HG02642 (cell line): Measurements from ENCODE around the gene SAE1.

Experiments
- ATAC-seq: cut with Tn5 transposase; IDR thresholded peaks from one replicate; pipeline ENCODE4 v1.9.1; 2021; ENCODE audit warnings: mild to moderate bottlenecking; ENCODE audit not compliant: unreplicated experiment, poor library complexity

The SAE1 gene

DNA sequence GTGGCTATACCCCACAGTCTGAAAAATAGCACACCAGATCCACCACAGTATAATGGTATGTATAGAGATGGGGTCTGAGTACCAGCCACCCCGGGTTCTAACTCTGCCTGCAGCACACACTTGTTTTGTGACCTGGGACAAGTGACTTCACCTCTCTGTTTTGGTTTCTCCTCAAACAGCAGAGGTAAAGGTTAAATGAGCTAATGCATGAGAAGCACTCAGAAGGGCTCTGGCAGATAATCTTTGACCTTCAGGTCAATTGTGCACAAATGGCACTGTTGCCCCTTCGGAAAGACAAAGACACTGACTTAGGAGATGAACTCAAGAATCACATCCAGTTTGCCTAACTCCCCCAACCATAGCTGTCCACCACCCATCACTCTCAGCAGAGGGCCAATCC is 24.8 kb upstream of the SAE1 start:
- ATAC-seq: no peak

DNA sequence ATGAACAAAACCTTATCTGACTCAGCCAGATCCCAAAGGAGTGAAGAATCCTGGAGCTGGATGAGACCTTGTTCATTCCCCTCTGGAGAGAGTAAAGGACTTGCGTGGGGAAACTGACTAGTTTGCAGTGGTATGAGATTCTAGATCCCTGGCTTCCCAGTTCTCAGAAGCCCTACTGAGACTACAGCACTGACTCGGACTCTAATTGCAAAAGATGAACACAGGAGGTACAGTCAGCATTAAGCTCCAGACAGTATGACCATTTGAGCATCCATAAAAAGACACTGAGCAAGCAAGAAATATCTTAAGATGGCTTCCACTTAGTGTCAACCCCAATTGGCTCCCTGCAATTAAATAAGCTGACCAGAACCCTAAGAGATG is 23.8 kb upstream of the SAE1 start:
- ATAC-seq: no peak

DNA sequence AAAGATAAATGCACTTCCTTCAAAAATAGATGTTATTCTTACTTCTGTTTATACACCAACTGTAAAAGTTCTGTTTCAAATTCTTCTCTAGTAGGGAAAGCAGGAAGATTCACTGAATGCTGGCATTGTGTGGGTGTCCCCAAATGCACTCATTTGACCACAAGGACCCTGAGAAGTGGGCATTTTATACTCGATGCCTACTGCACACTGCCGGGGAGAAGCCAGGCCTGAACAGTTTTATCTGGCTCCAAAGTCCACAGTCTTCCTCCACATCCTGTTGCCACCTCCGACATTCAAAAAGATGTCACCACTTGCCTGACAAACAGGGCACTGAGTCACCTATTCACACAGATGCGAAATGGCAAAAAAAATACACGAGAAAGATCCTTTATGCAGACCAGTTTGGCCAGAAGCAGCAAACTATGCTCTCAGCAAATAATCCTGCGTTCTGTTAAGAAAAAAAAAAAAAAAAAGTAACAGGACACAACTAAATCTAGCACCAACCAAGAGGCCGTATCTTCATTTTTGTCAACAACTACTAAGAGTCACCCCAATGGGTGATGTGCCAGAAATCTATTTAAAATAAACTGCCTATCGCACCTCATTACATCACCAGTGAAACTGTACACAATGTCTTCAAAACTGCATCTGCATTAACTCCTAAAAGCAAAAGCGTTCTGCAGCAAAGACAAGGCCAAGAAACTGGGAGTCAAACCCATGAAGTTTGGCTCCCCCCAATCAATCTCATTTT is 23.3 kb upstream of the SAE1 start:
- no peak for ATAC-seq

DNA sequence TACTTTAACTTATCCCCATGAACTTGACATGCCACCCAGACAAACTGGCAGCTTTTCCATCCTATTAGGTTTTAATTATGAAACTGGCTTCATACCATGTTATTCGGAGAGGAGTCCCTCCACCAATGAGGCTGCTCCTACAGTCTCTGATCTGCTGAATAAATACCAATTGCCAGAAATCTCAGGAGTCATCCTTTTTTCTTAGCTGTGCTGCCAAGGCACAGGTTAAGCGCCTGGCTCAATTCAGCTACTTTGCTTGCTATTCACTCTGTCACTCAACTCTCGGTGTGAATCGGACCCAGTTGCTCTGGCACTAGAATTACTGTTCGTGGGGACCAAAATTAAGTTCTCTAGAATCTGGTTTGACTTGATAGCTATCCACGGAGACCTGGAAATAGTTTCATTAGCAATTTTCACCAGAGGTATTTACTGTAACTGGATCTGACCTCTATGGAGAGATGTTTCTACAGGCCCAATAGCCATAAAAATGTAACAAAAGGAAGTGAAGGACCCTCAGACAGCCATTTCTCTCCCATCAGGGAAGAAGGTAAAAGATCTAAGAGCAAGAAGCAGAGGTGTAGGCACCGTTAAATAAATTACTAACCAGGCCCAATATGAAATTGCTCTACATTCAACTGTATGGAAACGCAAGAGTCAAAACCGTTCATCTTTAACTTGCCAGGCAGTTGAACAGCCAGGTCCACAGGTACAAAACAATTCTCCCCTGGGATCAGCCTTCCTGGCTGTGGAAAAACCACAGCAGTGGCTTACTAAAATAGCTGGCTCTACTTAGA is 22.5 kb upstream of the SAE1 start:
- ATAC-seq: no peak

DNA sequence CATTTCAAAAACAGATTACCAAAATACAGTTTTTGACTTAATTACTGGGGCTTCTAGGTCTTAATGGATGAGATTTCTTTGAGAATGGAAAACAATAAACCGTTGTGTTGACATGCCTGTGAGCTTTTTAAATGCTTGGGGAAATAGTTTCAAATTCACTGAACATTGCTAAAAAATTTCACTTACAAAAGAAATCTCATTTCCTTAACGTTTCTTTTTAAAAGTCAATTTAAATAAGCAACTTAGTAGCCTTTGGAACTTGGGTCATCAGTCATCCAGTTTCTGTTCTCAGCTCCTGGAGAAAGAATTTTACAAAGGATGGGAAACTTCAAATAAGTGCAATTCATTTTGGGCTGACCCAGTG is 21.5 kb upstream of the SAE1 start:
- no peak for ATAC-seq

DNA sequence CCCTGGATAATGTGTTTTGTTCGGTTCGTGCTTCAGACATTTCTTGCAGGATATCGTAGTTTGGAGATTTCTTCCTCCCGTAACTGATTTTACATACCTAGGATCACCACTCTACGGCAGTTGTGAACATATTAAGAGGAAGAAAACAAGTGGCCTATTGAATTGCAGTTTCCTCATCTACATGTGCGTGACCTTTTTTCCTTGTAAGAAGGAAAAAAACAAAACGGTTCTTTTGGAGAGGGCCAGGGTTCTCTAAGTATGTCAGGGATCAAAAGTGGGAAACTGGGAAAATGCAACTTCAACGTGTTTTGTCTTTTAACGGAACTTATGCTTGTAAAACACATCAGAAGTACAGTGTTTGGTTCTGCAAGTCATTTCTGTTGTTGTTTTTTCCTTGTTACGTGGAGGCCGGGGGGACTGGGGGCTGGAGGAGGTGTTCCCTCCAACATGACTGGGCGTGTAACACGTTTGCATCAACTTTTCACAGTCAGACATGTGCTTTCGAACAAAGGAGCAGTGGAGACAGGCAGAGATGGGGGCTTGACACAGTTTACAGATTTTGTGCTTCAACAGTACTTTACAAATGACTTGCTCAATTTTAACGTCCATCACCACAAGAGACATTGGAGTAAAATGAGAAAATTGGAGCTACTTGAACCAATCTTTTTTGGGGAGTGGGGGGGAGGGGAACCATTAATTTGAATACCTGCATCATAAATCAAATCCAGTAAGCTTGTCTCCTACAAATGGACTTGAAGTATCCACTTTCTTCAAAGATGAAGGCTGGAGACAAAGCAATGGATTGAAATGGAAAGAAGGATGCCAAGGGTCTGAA is 20.9 kb upstream of the SAE1 start:
- ATAC-seq: no peak

DNA sequence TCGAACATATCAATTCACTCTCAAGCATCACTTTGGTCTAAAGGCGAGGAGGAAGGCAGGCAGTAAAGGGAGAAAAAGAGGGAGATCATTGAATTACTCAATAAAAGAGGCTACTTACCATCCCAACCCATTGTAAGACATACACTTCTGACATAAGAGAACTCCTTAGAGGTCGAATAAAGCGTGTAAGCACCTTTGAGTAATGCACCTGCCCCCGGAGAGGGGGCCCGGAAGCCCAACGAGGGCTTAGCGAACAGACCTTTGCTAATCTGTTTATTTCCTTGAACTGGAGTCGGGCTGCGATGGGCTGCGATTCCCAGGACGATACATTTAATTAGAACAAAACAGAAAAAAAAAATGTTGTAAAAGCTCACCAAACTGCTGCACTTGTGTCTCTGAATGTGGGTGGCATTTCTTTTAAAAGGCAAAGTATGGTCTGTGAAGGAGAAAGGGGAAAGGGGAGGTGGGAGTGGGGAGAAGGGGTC is 20.1 kb upstream of the SAE1 start:
- ATAC-seq: no peak

DNA sequence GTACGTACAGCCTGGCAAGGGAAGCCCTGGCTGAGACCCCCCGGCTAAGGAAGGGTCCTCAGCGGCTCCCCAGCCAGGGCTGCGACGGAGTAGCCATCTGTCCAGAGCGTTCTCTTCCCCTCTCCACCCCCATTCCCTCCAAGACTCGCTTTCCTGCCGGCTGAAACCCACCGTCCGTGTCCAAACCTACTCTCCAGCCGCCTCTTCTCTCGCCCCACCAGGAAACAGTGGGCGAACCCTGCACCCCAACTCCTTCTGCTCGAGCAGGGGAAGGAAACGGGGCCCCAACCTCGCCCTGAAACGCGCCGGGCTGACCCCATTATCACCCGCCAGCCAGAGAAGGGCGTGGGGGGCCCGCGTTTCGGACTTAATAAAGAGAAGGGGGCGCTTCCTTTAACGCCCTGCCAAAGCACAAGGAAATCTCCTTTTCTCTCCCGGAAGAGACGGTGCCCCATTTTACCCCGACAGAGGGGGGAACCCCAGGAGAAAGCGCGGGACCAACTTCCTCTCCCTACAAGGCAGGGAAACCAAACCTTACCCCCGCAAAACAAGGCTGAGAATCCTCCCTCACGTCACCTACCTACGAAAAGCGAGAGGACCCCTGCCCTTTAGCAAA is 19.5 kb upstream of the SAE1 start:
- no peak for ATAC-seq

DNA sequence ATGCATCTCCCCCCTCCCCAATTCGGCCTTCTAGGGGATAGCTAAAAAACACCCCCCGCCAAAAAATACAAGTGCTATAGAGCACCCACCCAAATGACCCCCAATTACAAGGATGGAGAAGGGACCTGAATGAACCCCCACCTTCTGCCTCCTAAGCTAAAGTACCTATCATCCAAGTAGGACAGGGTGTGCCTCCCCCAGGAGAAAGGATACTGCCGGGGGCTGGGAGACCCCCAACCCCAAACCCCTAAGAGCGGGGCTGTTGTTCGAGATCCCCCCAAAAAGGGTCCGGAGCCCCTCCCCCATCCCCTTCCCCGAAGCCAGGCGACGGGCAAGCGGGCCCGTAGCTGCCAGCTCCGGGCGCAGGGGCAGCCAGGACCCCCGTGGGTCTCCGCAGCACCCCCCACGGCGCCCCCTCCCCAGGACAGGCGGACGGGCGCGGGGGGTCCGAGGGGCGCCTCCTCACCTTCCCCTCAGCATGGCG is 18.9 kb upstream of the SAE1 start:
- no peak for ATAC-seq

DNA sequence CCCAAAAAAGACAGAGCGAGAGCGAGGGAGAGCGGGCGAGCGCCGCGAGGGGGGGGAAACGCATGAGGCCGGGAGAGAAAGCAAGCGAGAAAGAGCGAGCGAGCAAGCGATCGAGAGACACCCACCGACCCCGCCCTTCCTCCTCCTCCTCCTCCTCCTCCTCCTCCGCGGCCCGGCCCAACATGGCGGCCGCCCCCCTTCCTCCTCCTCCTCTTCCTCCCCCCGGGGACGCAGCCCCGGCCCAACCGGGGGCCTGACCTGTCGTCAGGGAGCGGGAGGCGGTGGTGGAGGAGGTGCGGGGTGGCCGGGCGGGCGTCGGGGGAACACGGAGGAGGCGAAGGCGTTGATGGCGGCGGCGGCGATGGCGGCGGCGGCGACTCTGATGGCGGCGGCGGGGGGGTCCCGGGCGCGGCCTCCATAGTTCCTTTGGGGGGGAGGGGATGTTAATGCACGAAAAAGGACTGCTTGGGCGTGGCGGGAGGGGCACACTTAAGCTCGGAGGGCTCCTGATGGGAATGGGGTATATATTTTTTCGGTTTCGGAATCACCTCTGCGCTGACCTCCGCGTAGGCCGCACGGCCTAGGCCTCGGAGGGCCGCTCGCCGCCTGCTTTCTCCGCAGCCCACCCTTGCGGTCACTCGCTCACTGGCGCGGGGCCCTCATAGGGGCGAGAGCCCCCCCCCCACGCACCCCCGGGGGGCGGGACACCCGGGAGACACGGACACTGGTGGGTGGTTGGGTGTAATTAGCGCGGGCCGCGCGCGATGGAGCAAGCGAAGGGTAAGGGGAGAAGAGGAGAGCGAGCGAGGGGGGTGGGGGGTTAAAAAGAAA is 18.3 kb upstream of the SAE1 start:
- peak; percentile 26 for ATAC-seq

DNA sequence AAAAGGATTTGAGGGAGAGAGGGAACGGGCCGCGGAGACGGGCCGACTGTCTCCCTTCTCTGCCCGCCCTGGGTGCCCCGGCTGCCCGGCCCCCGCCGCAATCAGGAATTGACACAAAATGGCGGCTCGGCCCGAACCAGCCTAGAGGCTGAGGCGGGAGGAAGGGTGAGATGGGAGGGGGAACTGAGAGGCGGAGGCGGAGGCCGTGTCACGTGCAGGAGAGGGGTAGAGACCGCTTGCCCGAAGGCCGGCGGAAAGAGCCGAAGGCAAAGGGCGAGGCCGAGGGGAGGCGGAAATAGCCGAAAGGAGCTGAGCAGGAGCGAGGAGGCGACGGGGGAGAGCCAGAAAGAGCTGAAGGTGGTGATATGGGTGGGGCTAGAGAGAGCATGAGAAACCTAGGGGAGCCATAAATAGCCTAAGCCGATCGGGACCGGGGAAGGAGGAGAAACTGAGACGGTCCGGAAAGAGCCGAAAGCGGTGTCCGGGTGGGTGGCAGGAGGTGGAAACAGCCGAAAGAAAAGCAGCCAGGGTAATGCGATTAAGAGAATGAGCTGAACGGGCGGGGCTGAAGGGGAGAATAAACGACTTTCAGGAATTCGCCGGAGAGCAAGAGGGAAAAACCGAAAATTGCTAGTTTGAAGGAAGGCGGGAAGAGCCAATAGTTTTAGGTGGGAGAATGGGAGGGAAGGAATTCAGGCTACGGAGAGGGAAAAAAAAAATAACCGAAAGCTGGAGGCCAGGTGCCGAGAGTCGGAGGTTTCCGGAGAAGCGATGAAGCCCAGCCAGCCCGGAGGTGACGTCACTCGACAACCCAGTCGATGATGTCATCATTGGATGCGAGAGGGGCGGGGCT is 17.4 kb upstream of the SAE1 start, which contains the start of gene ZC3H4:
Gene ZC3H4 (minus strand): TSS at position 780 of the 853 bp plus-strand sequence. CDS start 1,192 bp downstream, outside the sequence.
- peak; percentile 85 for ATAC-seq

DNA sequence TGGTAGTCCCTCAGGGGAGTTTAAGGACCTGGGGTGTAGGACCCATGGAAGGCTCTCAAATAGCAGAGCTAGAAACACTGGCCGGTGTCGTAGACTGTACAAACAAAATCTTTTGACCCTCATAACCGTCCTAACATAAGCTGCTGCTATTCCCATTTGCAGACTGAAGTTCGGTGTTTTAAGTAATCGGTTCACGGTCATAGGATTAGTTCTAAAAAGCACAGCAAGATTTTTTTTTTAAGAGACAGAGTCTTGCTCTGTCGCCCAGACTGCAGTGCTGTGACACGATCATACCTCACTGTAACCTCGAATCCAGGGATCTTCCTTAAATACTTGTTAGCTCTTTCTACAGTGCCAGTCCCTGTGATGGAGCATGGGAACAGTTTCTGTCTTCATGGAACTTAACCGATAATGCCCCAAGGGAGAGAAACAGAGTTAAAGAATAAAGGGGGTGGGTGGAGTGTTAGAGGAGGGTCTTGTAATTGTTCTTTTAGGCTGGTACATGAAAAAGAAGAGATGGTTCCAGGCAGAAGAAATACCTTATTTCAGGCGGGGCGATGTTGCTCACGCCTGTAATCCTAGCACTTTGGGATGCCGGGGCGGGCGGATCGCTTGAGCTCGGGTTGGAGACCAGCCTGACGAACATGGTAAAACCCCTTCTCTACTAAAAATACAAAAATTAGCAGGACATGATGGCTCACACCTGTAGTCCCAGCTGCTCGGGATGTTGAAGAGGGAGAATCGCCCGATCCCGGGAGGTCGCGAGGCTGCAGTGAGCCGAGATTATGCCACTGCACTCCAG is 16.6 kb upstream of the SAE1 start:
- no peak for ATAC-seq

DNA sequence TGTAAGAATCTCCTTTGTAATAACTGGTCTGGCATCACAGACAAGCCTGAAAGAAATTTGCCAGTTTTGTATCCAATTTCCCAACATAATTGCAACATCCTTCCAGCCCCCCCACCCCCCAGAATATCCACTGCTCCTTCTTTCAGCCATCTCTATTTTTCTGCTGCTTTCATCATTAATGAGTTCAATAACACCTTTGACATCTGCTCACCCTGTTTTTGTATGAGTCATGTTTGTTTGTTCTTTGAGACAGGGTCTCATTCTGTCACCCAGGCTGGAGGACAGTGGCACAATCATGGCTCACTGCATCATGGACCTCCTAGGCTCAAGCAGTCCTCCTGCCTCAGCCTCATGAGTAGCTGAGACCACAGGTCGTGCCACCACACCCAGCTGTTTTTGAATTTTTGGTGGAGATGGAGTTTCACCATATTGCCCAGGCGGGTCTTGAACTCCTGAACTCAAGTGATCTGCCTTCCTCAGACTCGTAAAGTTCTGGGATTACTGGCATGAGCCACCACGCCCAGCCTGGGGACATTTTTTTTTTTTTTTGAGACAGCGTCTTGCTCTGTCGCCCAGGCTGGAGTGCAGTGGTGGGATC is 10.1 kb upstream of the SAE1 start:
- no peak for ATAC-seq

DNA sequence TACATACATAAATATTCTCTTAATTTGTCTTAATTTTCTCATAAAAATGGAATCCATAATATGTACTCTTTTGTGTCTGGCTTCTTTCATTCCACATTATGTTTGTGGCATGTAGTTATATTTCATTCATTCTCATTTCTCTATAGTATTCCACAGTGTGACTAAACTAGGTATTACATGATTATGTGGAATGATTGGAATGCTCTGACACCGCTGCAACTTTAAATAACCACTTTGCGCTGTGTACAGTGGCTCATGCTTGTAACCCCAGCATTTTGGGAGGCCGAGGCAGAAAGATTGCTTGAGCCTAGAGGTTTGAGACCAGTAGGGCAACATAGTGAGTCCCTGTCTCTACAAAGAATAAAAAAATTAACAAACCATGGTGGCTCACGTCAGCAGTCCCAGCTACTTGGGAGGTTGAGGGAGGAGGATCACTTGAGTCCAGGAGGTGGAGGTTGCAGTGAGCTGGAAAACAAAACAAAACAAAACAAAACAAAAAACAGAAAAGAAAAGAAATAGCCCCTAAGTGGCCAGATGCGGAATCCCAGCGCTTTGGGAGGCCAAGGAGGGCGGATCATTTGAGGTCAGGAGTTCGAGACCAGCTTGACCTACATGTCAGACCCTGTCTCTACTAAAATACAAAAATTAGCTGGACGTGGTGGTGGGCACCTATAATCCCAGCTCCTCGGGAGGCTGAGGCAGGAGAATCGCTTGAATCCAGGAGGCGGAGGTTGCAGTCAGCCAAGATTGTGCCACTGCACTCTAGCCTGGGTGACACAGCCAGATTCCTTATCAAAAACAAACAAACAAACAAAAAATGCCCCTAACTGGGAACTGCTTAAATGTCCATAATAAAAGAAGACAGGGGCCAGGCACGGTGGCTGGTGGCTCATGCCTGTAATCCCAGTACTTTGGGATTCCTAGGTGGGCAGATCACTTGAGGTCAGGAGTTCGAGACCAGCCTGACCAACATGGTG is 8.0 kb upstream of the SAE1 start:
- no peak for ATAC-seq

DNA sequence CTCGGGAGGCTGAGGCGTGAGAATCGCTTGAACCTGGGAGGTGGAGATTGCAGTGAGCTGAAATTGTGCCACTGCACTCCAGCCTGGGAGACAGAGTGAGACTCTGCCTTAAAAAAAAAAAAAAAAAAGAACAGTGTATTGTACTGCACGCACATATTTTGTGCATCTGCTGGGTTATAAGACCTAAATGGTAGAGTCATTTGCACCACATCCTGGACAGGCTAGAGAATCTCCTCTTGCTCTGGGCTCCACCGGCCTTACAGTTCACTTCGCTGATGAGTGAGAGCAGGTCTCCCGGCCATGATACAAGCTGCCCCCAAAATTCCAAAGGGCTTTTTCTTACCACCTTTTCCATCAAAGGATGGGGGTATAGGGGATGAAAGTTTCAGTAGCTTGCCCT is 7.2 kb upstream of the SAE1 start:
- no peak for ATAC-seq
